Stimulated activated naive CD8-positive, alpha-beta T cell treated with anti-CD3 and anti-CD28 coated beads, Interleukin-15, Interleukin-2, amounts not matched to agents 100 ng/mL and 50 ng/mL, for 24 hours (primary cell): ENCODE data around the gene RNF168.
"Not testable (repeated sequence)": the region's sequence is repeated elsewhere in the genome, so short reads cannot be mapped to it uniquely, and the experiment has no call there.

ENCODE experiments used
- H3K27ac Mint-ChIP-seq: one replicate; pipeline ENCODE4 v1.8.0; 2021; ENCODE audit warnings: mild to moderate bottlenecking, mixed read lengths
- H3K27me3 Mint-ChIP-seq: one replicate; pipeline ENCODE4 v1.8.0; 2021; ENCODE audit warnings: mixed read lengths
- H3K36me3 Mint-ChIP-seq: one replicate; pipeline ENCODE4 v1.8.0; 2021; ENCODE audit warnings: low read depth, mixed read lengths
- H3K4me1 Mint-ChIP-seq: one replicate; pipeline ENCODE4 v1.8.0; 2021; ENCODE audit warnings: low read depth, mixed read lengths
- H3K4me3 Mint-ChIP-seq: one replicate; pipeline ENCODE4 v1.8.0; 2021; ENCODE audit warnings: mild to moderate bottlenecking, mixed read lengths
- H3K9me3 Mint-ChIP-seq: one replicate; pipeline ENCODE4 v1.8.0; 2021; ENCODE audit warnings: mixed read lengths

Gene RNF168

GRCh38 chr3:196503196-196504076 is at the start of gene RNF168:
RNF168 (minus strand) TSS chr3:196503768; CDS start chr3:196503173, 595 bp downstream.
- H3K4me3 Mint-ChIP-seq: peak within 1 kb of the TSS; percentile 100
- H3K27me3 Mint-ChIP-seq: no peaks in the 10 kb centered on the region
- H3K36me3 Mint-ChIP-seq: peaks cover 28% of the 10 kb centered on the region
- peak within 1 kb of the TSS; percentile 100 for H3K27ac Mint-ChIP-seq
- peaks cover 39% of the 10 kb centered on the region for H3K4me1 Mint-ChIP-seq
- peaks cover 8% of the 10 kb centered on the region for H3K9me3 Mint-ChIP-seq

- Mint-ChIP-seq H3K4me3 (no peak overlapping the region), H3K36me3 (peaks cover 12% of the 10 kb centered on the region), H3K4me1 (peaks cover 4% of the 10 kb centered on the region), H3K27ac (no peak overlapping the region), H3K9me3 (peaks cover 7% of the 10 kb centered on the region), H3K27me3 (no peaks in the 10 kb centered on the region)
Measured at GRCh38 chr3:196552253-196552652, 48.7 kb upstream of the RNF168 start.

GRCh38 chr3:196550172-196550571 is 46.6 kb upstream of the RNF168 start:
- not testable (repeated sequence) for H3K36me3 Mint-ChIP-seq, H3K27ac Mint-ChIP-seq, H3K9me3 Mint-ChIP-seq, H3K4me1 Mint-ChIP-seq, H3K27me3 Mint-ChIP-seq, H3K4me3 Mint-ChIP-seq

DNA sequence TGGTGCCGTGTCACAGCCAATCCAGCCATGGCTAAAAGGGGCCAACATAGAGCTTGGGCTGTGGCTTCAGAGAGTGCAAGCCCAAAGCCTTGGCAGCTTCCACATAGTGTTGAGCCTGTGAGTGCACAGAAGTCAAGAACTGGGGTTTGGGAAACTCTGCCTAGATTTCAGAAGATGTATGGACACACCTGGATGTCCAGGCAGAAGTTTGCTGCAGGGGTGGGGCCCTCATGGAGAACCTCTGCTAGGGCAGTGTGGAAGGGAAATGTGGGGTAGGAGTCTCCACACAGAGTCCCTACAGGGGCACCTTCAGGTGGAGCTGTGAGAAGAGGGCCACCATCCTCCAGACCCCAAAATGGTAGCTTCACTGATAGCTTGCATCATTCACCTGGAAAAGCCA is 45.7 kb upstream of the RNF168 start:
- H3K4me1 Mint-ChIP-seq, H3K9me3 Mint-ChIP-seq, H3K4me3 Mint-ChIP-seq, H3K36me3 Mint-ChIP-seq, H3K27ac Mint-ChIP-seq, H3K27me3 Mint-ChIP-seq: not testable (repeated sequence)

DNA sequence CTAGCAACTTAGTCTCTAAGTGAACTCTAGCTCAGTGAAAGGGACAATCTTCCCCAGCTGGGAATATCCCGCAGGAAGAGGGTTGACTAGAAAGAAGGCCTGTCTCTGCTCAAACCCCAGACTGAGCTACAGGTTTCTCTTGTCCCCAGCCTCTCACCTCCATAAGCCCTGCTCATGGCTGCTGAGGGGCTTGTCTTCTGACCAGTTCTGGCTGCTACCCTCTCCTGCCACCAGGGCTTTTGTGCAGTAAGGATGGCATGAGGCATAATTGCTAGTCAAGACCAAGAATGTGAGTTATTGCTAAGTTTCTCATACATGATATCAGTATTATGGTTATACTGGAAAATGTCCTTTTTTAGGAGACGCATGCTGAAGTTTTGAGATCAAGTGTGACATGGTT is 43.5 kb upstream of the RNF168 start:
- H3K4me3 Mint-ChIP-seq: no peak overlapping the region
- peaks cover 7% of the 10 kb centered on the region for H3K9me3 Mint-ChIP-seq
- H3K27ac Mint-ChIP-seq: no peak overlapping the region
- H3K27me3 Mint-ChIP-seq: no peaks in the 10 kb centered on the region
- no peaks in the 10 kb centered on the region for H3K4me1 Mint-ChIP-seq
- peaks cover 3% of the 10 kb centered on the region for H3K36me3 Mint-ChIP-seq

DNA sequence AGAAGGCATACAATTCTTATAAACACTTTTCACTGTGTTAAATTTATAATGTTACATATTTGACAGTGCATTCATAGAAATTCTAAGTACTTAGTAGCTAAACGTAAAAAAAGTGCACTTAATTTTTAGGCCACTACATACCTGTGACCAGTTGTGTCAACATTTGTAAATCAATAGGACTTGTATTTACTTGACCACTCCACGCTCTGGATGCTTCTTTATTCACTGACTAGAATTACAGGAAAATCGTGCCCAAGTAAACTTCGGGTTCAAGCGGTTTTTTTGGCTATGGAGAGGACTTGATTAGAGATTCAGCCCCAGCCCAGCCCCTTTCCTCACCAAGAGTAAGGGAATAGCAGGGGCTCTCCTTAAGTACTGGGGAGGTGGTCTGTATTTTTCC is 43.0 kb upstream of the RNF168 start:
- Mint-ChIP-seq H3K27ac (no peak overlapping the region), H3K4me3 (no peak overlapping the region), H3K9me3 (peaks cover 7% of the 10 kb centered on the region), H3K27me3 (no peaks in the 10 kb centered on the region), H3K4me1 (no peaks in the 10 kb centered on the region), H3K36me3 (no peaks in the 10 kb centered on the region)

DNA sequence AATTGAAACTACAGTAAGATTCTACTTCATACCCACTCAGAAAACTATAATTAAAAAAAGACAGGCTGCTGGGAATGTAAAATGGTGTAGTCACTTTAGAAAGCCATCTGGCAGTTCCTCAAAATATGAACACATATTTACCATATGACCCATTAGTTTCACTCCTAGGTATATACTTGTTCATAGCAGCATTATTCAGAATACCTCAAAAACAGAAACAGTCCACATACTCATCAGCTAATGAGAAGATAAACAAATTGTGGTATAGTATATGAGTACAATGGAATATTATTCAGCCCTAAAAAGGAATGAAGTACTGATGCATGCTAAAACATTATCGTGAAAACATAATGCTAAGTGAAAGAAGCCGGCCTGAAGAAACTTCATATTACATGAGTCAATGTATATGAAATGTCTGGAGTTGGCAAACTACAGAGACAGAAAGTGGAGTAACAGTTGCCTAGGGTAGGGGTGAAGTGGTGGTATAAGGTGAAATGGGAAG is 41.0 kb upstream of the RNF168 start:
- Mint-ChIP-seq H3K4me1 (no peaks in the 10 kb centered on the region), H3K36me3 (no peaks in the 10 kb centered on the region), H3K4me3 (no peak overlapping the region), H3K27me3 (no peaks in the 10 kb centered on the region), H3K27ac (no peak overlapping the region), H3K9me3 (no peaks in the 10 kb centered on the region)

GRCh38 chr3:196541684-196542445 is 38.3 kb upstream of the RNF168 start:
- Mint-ChIP-seq H3K9me3 (no peaks in the 10 kb centered on the region), H3K36me3 (no peaks in the 10 kb centered on the region), H3K4me1 (no peaks in the 10 kb centered on the region), H3K4me3 (no peak overlapping the region), H3K27ac (no peak overlapping the region), H3K27me3 (peaks cover 4% of the 10 kb centered on the region)

DNA sequence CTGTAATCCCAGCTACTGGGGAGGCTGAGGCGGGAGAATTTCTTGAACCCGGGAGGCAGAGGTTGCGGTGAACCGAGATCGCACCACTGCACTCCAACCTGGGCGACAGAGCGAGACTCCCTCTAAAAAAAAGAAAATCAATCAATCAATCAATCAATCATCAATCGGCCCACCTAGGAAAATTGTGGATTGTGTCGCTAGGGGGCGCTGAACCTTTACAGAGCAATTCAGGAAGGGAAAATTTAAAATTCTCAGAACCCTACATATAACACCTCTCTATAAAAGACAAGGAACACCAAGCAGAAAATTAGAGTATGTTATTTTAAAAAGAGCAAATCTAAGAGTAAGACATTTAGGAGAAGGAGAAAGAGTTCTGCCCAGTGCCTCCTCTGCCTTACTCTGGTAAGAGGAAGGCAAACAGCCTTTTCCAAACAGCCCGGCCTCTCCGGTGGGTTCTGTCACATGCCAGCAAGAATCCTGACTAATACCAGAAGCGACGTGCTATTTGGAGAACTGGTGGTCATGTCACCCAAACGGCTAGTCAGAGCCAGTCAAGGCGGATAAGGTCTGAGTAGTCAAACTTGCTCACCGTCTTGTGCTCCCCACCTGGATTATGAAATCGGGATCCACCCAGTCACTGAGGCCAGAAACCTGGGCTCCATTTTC is 33.9 kb upstream of the RNF168 start:
- H3K27ac Mint-ChIP-seq: peak overlapping the region; percentile 17
- peaks cover 4% of the 10 kb centered on the region for H3K27me3 Mint-ChIP-seq
- no peaks in the 10 kb centered on the region for H3K9me3 Mint-ChIP-seq
- no peaks in the 10 kb centered on the region for H3K4me1 Mint-ChIP-seq
- no peak overlapping the region for H3K4me3 Mint-ChIP-seq
- no peaks in the 10 kb centered on the region for H3K36me3 Mint-ChIP-seq

DNA sequence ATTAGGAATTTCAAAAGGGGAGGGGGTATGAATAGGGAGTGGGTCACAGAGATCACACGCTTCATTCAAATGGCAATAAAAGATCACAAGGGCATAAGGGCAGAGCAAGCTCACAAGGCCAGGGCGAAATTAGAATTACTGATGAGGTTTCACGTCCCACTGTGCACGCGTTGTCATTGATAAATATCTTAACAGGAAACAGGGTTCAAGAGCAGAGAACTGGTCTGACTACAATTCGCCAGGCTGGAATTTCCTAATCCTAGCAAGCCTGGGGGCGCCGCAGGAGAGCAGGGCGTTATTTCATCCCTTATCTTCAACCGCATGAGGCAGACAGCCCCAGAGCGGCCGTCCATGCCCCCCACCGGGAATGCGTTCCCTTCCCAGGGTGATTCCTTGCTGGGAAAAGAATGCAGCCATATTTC is 29.7 kb upstream of the RNF168 start:
- Mint-ChIP-seq H3K36me3 (no peaks in the 10 kb centered on the region), H3K4me1 (peaks cover 7% of the 10 kb centered on the region), H3K27ac (no peak overlapping the region), H3K9me3 (peaks cover 6% of the 10 kb centered on the region), H3K27me3 (peaks cover 17% of the 10 kb centered on the region), H3K4me3 (no peak overlapping the region)

- no peaks in the 10 kb centered on the region for H3K36me3 Mint-ChIP-seq
- peaks cover 16% of the 10 kb centered on the region for H3K4me1 Mint-ChIP-seq
- peaks cover 6% of the 10 kb centered on the region for H3K9me3 Mint-ChIP-seq
- H3K4me3 Mint-ChIP-seq: no peak overlapping the region
- no peak overlapping the region for H3K27ac Mint-ChIP-seq
- peaks cover 17% of the 10 kb centered on the region for H3K27me3 Mint-ChIP-seq
Measured at GRCh38 chr3:196531418-196531817, 27.9 kb upstream of the RNF168 start.

- Mint-ChIP-seq H3K4me3 (peak overlapping the region; percentile 66), H3K9me3 (peaks cover 6% of the 10 kb centered on the region), H3K27me3 (peaks cover 17% of the 10 kb centered on the region), H3K4me1 (peaks cover 16% of the 10 kb centered on the region), H3K27ac (no peak overlapping the region), H3K36me3 (no peaks in the 10 kb centered on the region)
Measured at GRCh38 chr3:196528639-196529233, 25.2 kb upstream of the RNF168 start.

- Mint-ChIP-seq H3K4me3 (no peak overlapping the region), H3K36me3 (peaks cover 4% of the 10 kb centered on the region), H3K9me3 (peaks cover 15% of the 10 kb centered on the region), H3K27ac (no peak overlapping the region), H3K4me1 (peaks cover 16% of the 10 kb centered on the region), H3K27me3 (peaks cover 4% of the 10 kb centered on the region)
Measured at GRCh38 chr3:196525141-196525540, 21.6 kb upstream of the RNF168 start.

GRCh38 chr3:196524527-196524926 is 21.0 kb upstream of the RNF168 start:
- peaks cover 16% of the 10 kb centered on the region for H3K4me1 Mint-ChIP-seq
- no peak overlapping the region for H3K4me3 Mint-ChIP-seq
- peaks cover 7% of the 10 kb centered on the region for H3K36me3 Mint-ChIP-seq
- peaks cover 18% of the 10 kb centered on the region for H3K9me3 Mint-ChIP-seq
- H3K27me3 Mint-ChIP-seq: peaks cover 4% of the 10 kb centered on the region
- H3K27ac Mint-ChIP-seq: no peak overlapping the region
